Activated gamma-delta T cell treated with Interleukin-2 at 50 U/mL for 16 hours (primary cell): Measurements from ENCODE around the gene ZBTB17.
"Not testable (repeated sequence)": the region's sequence is repeated elsewhere in the genome, so short reads cannot be mapped to it uniquely, and the experiment has no call there.

Experiments used
- DNase-seq: peaks from one replicate; pipeline ENCODE4 v3.0.0-alpha.2; 2020

Gene ZBTB17

DNA sequence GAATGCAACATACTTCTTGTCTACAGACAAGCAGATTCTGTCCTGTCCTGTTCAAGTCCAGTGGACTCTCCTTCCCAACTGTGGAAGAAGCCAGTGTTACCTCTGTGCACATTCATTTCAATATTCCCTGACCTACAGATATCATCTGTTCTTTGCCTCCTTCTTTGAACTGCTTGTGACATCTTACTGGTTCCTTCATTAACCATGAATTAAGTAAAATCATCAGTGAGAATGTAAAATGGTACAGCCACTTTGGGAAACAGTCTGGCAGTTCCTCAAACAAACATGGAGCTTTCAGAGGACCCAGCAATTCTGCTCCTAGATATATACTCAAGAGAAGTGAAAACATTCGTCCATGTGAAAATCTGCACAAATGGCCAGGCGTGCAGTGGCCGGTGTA is 34.9 kb upstream of the ZBTB17 start:
- no peak for DNase-seq

DNA sequence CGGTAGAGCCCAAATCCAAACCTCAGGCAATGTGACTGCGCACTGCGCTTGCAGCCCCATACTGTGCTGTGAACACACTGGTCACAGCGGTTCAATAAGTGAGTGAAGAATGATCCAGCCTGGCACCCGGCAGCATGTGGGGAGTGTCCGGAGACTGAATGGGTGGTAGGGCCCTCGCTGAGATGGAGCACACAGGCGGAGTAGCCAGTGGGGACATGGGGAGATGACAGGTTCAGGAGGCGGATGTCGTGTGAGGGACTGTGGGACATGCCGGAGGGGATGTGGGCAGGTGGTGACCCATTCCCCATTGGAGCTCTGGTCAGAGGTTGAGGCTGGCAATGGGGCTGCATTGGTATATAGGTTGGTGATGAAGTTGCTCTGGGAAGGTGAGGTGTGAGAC is 33.8 kb upstream of the ZBTB17 start:
- DNase-seq: no peak

DNA sequence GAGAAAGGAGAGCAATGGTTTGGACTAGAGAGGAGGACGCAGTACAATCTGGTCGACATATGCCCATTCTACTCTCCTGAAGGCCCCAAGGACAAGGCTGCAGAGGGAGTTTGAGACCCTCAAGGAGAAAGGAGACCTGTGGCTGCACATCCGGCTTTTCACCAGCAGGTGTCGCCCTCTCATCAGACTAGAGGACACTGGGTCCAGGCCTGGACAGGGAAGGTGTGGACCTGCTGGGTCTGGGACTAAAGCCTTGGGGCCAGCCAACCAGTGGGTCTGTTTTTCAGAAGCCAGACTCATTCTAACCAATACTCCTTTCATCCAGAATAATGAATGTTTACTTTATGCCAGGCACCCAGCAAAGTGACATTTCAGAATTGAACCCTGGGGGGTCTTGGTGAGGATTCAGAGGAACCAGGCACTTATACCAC is 33.1 kb upstream of the ZBTB17 start:
- DNase-seq: peak; percentile 72

DNA sequence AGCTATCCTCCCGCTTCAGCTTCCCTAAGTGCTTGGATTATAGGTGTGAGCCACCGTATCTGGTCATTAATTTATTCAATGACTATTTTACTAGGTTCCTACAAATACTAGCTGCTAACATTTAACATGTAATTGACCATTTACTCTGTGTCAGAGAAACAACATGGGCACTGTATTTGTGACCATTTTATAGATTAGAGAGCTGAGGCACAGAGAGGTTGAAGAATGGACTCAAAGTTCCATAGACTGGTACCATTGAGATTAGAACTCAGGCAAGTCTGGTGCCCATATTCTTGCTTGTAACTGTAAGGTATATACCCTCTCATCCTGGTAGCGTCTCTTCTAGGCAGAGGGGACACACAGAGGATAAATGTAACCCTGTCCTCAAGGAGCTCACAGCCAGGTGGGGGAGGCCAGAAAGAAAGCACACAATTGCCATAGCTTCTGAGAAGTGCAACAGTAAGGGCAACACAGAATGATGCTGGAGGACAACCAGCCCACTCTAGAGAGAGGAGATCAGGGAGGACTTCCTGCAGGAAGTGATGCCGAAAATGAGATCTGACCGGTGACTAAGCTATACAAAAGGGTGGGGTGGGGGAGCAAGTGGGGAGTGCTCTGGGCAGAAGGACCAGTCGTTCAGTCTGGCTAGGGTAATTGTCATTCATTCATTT is 31.9 kb upstream of the ZBTB17 start:
- no peak for DNase-seq

DNA sequence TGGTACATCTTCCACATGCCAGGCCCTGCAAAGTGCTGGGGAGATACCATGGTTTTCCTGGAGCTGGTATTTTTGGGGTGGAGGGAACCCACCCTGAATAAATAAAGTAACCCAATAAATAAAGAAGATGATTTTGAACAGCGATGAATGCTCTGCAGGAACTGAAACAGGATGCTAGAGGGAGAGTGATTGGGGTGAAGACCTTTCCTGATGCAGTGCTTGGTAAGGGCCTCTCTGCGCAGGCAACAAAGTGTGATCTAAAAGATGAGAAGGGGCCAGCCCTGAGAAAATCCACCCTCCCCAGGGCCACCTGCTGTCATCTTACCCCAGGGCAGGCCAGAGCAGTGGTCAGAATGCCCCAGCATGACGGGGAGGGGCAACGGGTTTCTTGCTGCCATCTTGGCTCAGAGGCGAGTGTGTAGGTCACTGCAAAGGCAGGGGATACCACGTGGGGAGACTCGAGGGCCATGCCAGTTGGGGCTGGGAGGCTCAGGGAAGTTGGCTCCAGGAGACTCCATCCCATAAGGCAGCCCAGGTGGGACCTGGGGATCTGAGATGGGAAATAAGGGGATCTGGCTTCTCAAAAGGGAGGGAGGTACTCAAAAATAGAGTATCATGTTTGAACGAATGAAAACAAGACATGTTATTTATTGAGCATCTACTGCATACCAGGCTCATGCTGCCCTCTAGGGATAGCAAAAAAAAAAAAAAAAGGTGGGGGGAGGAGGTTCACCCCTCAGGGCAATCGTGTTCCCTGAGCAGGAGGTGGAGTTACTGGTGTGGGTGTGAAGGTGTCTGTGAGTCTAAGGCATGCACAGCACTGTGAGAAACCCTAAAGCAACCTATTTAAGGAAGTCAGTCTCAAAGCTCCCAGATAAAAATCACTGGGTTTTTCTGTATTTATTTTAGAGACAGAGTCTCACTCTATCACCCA is 30.9 kb upstream of the ZBTB17 start:
- no peak for DNase-seq

DNA sequence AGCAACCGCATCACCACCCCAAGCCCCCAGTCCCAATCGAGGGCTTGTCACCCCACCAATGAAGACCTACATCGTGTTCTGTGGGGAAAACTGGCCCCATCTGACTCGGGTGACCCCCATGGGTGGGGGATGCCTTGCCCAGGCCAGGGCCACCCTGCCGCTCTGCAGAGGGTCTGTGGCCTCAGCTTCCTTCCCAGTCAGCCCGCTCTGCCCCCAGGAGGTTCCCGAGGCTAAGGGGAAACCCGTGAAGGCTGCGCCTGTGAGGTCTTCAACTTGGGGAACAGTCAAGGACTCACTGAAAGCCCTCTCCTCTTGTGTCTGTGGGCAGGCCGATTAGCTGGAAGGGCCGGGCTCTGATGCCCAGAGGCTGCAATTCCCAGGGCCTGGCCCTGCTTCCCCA is 30.1 kb upstream of the ZBTB17 start:
- DNase-seq: no peak

DNA sequence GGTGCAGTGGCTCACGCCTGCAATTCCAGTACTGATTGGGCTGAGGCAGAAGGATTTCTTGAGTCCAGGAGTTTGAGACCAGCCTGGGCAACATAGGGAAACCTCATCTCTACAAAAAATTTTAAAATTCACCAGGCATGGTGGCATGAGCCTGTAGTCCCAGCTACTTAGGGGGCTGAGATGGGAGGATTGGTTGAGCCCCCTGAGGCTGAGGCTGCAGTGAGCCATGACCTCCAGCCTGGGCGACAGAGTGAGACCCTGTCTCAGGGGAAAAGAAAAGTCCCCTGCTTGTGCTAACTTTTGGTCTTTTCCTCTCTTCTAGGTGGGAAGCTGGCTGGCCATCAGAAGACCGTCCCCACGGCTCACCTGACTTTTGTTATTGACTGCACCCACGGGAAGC is 29.7 kb upstream of the ZBTB17 start:
- DNase-seq: no peak

DNA sequence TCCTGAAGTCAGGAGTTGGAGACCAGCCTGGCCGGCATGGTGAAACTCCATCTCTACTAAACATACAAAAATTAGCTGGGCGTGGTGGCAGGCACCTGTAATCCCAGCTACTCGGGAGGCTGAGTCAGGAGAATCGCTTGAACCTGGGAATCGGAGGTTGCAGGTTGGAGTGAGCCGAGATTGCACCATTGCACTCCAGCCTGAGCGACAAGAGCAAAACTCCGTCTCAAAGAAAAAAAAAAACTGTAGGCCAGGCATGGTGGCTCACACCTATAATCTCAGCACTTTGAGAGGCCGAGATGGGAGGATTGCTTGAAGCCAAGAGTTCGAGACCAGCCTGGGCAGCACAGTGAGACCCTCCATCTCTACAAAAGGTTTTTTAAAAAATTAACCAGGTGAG is 25.4 kb upstream of the ZBTB17 start:
- not testable (repeated sequence) for DNase-seq

DNA sequence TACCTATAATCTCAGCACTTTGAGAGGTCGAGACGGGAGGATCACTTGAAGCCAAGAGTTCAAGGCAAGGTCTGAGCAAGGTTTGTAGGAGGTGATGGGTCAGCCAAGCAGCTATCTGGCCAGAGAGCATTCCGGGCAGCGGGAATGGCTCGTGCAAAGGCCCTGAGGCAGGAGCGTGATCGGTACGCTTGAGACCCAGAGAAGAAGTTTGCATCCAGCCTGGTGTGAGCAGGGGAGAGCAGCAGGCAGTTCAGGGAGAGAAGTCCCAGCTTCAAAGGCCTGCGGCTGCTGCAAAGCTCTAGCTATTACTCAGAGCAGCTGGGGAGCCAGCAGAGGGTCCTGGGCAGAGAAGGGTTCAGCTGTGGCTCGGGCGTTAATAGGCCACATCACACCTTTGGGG is 23.0 kb upstream of the ZBTB17 start:
- DNase-seq: no peak

DNA sequence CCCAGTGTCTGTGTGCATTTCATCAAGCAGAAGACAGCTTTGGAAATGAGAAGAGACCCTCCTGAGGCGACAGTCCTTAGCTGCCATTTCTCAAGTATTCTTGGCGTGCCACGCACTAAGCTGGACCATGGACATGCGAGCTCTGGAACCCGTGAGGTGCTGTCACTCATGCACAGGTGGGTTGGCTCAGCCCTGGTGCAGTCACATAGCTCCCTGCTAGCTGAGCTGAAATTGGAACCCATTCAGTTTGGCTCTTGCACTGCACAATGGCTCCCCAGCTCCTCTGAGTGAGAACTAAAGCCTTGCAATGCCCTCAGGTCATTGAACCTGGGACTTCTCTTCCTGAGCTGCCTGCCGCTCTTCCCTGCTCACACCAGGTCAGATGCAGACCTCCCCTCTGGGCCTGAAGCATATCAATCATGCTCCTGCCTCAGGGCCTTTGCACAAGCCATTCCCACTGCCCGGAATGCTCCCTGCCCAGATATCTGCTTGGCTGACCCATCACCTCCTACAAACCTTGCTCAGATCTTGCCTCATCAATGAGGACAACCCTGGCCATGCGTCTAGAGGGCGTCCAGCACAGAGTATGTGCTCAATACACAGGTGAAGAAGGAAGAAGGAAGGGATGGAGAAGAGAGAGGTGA is 21.9 kb upstream of the ZBTB17 start:
- DNase-seq: no peak

DNA sequence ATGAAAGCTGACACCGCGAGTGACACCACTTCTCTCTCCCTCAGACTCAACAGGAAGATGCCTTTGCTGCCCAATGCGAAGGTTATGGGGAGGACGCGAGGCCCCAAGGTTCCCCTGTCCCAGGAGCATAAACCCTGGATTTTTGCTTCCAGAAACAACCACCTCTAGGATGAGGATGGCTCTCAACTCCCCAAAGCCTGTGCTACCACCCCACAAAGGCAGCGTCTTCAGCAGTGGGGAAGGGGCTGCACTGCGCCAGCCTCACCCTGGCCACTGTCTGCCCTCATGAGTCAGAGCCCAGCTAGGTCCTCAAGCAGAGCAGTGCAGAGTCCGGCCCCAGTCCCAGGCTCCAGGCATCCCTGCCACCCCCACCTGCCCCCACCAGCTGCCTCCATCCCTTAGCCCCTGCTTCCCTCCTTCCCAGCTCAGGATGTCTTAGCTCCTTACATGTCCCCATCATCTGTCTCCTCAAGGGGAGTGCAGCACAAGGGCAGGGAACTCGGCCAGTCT is 21.2 kb upstream of the ZBTB17 start:
- DNase-seq: no peak

DNA sequence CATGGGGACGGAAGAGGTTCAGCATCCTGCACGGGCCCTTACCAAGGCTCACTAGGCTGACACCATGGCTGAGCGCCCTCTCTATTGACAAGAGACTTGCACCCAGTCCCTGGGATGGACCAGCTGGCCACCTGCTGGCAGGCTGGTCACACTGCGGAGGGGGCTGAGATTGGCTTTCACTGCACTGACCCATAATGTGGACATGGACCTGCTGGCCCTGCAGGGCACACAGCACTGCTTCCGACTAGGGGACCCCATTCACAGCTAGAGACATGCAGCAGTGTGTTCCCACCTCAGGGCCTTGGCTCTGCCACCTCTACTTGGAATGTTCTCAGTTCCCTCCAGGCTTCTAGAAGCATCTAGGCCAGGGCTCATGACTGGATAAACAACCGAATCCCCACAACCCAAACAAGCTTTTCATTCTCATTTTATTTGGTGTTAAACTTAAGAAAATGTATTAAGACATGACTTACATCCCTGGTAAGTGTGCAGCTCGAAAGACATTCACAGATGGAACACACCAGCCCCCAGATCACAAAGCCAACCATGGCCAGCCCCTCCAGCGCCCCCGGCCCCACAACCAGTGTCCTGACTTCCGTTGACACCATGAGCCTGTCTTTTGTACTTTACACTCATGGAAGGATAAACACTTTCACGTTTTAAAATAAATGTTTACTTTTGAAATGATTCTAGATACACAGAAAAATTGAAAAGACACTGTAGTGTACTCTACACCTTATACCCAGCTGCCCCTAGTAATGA is 18.9 kb upstream of the ZBTB17 start:
- DNase-seq: peak; percentile 28

DNA sequence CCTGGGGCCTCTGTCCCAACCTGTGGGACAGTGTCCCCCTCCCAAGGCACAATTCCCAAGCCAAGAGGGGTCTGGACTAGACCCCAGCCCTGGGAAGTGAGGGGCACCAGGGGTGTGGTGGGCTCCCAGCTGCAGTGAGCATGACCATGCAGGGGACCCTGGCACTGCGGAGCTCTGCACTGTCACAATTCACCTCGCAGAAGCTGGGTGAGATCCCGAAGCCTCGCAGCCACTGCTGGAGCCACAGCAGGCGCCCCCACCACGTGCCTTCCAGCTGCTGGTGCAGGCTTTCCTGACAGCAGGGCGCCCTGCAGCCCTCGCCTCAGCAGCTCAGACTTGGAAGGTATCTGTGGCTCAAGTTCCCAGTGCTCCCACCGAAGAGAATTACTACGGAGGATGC is 18.2 kb upstream of the ZBTB17 start:
- no peak for DNase-seq

DNA sequence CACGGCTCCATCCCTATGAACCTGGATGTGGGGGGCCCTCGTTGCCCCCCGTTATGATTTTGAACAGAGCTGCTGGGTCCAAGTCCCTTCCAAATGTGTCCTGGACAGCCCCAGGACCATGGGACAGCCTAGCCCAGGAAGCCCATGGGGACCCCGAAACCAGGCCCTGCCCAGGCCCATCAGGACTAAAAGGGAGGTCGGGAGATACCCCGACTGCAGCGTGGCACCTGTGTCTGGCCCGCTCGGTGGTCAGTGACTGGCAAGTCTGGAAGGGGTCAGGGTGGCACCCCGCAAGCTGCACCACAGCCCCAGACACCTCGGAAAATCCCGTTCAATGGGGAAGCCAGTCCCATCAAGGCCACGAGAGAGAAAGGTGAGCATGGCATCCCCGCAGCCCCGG is 17.8 kb upstream of the ZBTB17 start:
- DNase-seq: no peak

DNA sequence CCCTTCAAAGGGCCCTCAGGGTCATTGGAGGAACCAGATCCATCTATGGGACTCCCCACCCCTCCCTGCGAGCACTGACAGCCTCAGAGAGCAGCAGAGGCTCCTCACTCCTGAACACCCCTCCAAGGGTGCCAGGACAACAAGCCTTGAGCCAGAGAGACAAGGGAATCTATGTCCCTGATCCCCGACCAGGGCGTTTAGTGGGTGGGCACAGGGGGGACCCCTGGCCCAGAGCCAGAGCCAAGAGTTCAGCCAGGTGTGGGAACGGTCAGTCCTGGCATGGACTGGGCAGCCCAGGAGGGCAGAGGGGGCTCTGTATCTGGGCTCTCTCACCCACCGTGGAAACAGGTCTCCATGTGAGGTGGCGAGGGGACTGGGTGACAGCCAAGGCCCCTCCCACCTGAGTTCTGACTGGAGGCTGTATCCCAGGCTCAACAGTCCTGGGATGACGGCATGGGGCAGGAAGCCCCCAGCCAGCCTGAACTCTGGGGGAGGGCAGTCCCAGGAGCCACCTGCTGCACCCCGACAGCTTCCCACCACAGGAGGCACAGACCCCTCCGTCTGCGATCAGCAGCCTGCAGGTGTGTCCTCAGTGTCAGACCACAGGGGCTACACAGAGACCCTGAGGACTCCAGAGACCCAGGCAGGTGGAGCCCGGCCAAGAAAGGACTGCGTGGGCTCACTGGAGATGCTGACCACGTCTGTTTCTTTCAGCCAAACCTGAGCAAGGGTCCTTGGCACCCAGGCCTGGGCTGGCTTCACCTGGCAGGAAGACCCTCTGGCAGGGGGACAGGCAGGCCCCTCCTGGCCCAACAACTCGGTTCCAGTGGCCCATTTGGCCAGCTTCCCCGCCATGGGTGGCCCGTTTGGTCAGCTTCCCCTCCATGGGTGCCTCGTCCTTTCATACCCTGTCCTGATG is 16.9 kb upstream of the ZBTB17 start:
- no peak for DNase-seq

DNA sequence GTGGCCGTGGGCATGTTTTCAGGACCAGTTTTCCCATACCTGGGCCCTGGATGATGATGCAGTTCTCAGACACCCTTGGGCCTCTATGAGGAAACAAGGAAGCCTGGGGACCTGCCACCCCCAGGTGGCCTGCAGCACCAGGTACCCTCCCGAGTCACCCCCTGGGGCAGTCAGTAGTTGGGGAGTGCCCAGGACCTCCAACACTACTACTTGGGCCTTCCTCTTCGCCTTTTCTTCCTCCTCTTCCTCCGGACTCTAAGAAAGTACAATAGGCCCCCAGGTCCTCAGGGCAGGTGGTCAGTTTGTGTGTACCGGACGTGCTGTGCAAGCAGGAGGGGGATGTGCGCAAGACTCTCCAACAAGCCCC is 16.3 kb upstream of the ZBTB17 start:
- no peak for DNase-seq

DNA sequence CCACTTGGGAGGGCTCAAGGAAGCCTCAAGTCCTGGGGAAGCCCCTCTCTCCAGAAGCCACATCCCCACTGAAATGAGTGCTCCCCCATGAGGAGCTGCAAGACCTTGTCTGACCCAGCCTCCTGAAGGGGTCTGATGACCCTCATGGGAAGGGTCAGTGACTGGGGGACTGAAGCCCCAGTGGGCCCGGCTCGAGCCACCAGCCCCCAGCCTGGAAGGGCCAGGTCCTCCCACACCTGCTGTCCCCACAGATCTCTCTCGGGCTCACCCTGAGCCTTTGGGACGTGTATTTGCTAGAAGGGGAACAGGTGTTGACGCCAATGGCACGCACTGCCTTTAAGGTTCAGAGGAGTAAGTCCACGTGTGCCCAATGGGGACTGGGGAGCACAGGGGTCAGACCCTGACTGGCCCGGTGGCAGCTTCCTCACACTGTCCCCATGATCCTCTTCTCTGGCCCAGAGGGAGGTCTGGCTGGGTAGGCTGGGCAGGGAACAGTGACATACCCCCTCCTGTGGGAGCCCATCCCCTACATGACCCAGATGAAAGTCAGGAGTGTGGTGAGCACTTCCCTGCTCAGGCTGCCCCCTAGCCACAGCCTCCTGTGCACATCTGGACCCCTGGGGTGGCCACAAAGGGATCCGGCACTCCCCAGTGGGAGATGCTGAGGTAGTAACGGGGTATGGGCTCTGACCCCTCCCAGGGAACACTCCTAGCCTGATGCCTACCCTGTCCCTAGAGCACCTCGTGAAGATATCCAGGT is 15.7 kb upstream of the ZBTB17 start:
- DNase-seq: no peak

DNA sequence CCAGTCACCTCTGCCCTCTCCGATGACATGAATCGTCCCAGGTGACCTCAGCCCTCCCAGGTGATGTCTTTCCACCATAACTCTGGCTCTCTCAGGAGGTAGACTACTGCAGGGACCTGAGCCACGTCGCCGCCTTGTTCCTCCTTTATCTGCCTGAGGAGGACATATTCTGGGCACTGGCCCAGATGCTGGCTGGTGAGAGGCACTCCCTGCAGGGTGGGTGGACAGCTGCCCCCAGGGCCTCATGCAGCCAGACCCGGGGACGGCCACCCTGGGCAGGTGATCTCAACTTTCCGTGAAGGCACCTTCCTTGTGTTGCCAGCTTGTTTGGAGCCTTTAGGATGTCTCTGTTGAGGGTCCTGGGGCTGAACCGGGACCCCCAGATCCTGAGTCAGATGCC is 13.9 kb upstream of the ZBTB17 start:
- DNase-seq: no peak

DNA sequence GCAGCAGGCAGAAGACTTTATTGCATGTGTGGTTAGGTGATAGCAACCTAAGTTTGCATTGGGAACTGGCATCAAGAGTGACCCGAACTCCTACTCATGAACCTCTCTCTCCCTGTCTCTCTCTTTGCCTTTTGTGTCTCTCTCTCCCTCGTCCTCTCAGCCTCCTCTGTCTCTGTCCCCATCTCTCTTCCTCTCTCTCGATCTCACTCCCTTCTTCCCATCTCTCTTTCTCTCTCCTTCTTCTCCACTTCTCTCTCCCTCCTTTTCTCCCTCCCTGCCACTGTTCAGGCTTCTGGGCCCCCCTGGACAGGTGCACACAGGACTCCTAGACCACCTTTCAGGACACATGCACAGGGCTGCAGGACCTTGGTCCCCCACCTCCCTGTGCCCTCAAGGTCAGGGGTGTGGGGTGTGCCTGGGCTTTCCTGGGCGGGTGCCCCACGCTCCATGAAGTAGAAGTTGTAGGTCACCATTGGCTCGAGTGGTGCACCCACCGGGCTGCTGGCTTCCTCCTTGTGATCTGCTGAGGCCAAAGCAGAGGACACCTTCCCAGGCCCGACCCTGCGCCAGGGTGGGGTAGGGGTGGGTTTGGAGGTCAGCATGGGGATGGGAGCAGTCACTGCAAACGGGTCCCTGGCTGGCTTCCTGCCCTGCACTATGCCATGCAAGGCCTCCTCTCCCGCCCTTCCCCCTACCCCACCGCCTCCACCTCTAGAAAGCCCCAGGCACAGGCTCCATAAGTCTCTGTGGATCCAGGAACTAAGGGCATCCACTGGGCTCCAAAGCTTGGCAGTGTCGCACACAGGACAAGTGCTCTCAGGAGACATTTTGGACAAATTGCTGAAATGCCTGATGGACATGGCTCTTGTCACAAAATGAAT is 13.2 kb upstream of the ZBTB17 start:
- DNase-seq: no peak
